Measurements from ENCODE around the gene DSCAML1.

- no peak for TF ChIP-seq POLR2A (IDR thresholded peaks at IDR 0.05)
- no peak for TF ChIP-seq CTCF (IDR thresholded peaks at IDR 0.05)
Observed at GRCh38 chr11:117619661-117620060, 177.4 kb downstream of the DSCAML1 start.

Data from testis (tissue), 2 donors.